VCaP (cell line): ENCODE measurements around the gene TAF8.

Experiments used
- H3K27ac ChIP-seq: fragments of 450-650 bp; 2 replicates; pipeline ENCODE4 v1.5.1; 2017
- TF ChIP-seq, protein P1 (sequence below): fragments of 450-650 bp; conservative IDR thresholded peaks from 2 replicates; pipeline ENCODE4 v1.5.1; 2017; ENCODE audit warnings: mild to moderate bottlenecking, moderate library complexity

Gene TAF8

DNA sequence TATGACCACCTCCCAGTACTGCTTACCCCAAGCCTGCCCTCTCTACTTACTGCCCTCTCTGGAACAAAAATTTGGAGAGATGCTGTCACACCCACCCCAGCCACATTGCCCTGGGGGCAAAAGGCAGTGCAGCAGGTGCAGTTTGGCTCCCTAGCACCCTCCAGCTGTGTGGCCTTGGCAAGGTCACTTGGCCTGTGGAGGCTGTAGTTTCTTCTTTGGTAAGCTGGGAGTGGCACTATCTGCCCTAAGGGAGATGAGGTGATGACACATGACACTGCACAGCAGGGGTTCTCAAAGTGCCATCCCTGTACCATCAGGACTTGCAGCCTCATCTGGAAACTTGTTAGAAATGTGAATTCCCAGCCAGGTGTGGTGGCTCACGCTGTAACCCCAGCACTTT lies 44.8 kb downstream of the TAF8 start:
- H3K27ac ChIP-seq, result no peak overlapping the region
- TF ChIP-seq, protein P1, sequence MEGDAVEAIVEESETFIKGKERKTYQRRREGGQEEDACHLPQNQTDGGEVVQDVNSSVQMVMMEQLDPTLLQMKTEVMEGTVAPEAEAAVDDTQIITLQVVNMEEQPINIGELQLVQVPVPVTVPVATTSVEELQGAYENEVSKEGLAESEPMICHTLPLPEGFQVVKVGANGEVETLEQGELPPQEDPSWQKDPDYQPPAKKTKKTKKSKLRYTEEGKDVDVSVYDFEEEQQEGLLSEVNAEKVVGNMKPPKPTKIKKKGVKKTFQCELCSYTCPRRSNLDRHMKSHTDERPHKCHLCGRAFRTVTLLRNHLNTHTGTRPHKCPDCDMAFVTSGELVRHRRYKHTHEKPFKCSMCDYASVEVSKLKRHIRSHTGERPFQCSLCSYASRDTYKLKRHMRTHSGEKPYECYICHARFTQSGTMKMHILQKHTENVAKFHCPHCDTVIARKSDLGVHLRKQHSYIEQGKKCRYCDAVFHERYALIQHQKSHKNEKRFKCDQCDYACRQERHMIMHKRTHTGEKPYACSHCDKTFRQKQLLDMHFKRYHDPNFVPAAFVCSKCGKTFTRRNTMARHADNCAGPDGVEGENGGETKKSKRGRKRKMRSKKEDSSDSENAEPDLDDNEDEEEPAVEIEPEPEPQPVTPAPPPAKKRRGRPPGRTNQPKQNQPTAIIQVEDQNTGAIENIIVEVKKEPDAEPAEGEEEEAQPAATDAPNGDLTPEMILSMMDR, result no peak

DNA sequence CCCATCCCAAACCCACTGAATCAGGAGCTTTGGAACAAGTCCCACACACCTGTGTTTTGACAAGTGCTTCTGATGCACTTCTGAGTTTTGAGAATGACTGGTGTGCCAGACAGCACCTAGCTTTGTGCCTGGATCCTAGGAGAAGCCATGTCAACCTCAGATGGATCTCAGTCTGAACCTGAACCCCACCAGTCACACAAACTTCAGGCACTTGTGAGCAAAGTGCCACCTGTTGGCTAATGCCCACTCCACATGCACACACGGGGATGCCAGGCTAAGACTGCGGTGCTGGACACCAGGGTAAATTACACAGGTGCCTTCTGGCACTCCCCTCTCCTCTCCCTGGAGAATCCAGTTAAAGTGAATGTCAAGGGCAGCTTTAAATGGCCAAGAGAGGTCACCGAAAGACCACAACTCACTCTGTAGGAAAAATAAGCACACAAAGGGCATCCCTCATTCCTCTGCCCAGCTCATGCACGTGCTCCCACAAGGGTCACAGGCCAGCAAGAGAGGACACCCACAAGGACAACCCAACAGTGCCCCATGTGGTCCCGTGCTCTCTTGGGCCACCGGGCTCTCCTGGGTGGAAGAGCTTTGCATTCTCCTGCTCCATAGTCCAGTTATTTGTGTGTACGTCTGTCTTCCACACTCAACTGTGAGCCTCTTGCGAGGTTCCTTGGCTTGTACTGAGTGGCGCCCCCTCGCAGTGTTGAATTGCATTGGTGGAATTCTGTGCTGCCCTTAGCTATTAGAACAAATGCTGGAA lies 45.6 kb downstream of the TAF8 start:
- TF ChIP-seq, protein P1, result peak; percentile 15; the same call in 1 of the 2 replicates
- H3K27ac ChIP-seq, result no peak overlapping the region

DNA sequence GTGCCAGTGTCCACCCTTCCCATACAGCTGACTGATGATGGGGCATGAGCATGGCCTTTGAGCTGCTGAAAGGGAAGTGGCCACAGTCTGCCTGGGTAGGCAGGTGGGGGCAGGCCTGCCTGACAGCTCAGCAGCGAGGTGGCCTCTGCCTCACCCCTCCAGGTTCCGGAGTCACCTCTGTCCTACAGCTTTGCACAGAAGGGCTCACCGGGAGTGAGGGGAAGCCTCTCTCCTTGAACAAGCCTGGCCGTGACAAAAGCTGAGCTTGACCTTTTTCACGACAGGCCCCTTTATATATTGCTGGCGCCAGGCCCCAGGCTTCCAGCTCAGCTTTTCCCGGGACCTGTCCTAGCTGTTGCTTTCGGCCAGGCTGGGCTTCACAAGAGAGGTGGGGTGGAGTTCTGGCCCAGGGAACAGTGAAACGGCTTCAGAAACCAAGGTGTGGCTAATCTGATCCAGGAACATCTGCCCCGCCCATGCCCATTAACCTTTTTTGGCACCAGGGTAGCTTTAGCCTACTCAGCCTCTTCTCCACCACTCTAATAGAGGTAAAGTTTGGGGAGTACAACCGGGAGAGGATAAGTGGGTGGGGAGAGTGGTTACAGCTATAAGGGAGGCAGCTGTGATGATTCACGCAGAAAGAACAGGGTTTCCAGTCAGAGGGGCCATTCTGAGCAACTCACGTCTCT lies 49.2 kb downstream of the TAF8 start:
- H3K27ac ChIP-seq, result peak overlapping the region; percentile 30; the same call in 1 of the 2 replicates
- TF ChIP-seq, protein P1, result no peak

DNA sequence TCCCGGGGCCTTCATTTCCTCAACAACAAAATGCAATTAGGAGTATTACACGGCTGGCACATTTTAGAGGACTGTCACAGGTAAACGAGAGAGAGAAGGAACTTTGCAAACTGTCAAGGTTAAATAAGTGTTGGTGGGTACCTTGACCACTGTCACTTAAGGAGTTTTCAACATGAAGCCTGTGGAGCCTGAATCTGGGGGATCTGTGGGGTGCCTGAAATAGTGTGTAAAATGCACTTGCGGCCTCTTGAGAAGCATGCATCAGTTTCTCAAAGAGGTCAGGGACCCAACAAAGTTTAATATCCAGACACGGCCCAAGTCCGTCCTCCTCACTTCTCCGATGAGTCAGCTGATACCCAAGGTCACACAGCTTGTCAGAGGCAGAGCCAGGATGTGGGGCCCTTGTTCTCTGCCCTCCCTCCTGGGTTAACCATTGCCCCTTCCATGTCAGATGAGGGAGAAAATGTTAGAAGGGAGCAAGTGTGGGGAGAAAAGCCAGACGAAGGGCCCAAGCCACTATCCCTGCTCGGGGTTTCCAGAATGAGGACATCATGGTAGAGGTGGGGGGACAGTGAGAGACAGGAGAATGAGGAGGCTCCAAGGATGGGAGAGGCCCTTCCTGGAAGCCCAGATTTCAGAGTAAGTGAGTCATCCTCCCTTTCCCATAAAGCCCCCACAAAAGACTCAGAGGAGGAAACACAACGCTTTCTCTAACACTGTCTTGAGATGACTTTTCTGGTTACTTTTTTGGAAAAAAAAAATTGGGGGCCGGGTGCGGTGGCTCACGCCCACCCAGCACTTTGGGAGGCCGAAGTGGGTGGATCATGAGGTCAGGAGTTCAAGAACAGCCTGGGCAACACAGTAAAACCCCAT lies 49.9 kb downstream of the TAF8 start:
- TF ChIP-seq, protein P1, result no peak
- no peak overlapping the region for H3K27ac ChIP-seq

DNA sequence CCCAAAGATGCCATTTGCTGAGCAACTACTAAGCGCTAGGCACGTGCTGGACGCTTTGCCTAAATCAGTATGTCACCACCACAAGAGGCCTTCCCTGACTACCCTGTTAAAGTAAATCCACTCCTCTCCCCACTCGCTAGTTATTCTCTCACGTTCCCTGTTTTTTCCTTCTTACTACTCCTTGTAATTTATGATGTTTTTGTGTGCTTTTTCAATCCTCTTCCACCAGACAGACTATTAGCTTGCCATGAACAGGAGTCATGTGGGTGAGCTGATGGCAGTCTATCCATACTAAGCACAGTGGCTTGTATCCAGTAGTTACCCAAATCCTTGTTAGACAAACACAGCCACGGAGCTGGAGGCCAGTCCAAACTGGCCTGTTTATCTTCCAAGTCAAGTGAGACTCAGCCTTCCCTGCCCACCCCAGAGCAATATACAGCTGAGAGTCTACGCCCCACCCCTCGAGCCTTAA lies 50.9 kb downstream of the TAF8 start:
- TF ChIP-seq, protein P1, result no peak
- no peak overlapping the region for H3K27ac ChIP-seq

DNA sequence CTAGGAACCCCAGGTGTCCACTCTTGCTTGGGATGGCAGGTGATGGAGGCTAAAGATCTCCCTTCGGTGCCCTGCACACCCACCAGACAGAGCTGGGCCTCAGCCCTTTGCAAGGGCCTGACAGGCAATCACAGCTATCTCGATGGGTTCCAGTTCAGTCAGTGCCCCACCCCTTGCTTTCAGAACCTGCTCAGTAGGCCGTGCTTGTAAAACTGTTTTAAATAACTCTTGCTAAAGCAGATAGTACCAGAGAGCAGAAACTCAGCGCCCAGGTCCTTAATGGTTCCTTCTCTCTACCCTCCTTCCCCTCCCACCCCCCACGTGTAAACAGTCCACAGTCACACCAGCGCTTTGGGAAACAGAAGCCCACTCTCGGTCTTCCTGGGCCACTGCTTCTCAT lies 52.9 kb downstream of the TAF8 start:
- TF ChIP-seq, protein P1, result no peak
- H3K27ac ChIP-seq, result no peak overlapping the region

DNA sequence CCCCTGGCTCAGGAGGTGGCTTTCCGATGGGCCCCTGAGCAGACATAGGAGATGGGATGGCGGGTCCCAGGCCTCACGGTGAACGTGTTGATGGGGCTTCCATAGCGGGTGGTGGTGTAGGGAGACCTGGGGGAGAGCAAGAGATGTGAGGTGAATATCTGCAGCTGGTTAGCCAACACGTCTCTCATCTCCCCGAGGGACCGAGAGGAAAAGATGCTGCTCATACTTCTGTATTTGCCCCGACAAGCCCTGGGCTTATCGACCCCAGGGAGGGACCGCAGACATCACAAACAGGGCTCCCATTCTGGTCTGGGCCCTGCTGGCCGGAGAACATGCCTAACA lies 53.4 kb downstream of the TAF8 start:
- H3K27ac ChIP-seq, result no peak overlapping the region
- TF ChIP-seq, protein P1, result no peak
